HG03521 (cell line): ENCODE measurements around the gene TRAPPC12.
"Not testable (repeated sequence)": the region's sequence is repeated elsewhere in the genome, so short reads cannot be mapped to it uniquely, and the experiment has no call there.

Source experiments
- ATAC-seq: cut with Tn5 transposase; IDR thresholded peaks from one replicate; pipeline ENCODE4 v1.9.1; 2021; ENCODE audit warnings: mild to moderate bottlenecking, moderate library complexity; ENCODE audit not compliant: unreplicated experiment

TRAPPC12 gene

GRCh38 chr2:3498783-3499394 lies 119.4 kb downstream of the TRAPPC12 start:
- no peak for ATAC-seq

- no peak for ATAC-seq
Observed at GRCh38 chr2:3500326-3500899, 120.9 kb downstream of the TRAPPC12 start.

- no peak for ATAC-seq
Observed at GRCh38 chr2:3503046-3503445, 123.6 kb downstream of the TRAPPC12 start.

GRCh38 chr2:3503483-3503882 lies 124.0 kb downstream of the TRAPPC12 start:
- no peak for ATAC-seq

GRCh38 chr2:3504741-3505140 lies 125.2 kb downstream of the TRAPPC12 start:
- no peak for ATAC-seq

- ATAC-seq, result no peak
Observed at GRCh38 chr2:3505771-3506170, 126.3 kb downstream of the TRAPPC12 start.

- no peak for ATAC-seq
Observed at GRCh38 chr2:3512086-3512485, 132.6 kb downstream of the TRAPPC12 start.

GRCh38 chr2:3513026-3513810 lies 133.7 kb downstream of the TRAPPC12 start:
- no peak for ATAC-seq

GRCh38 chr2:3515438-3515837 lies 135.9 kb downstream of the TRAPPC12 start:
- not testable (repeated sequence) for ATAC-seq

GRCh38 chr2:3516831-3517230 lies 137.3 kb downstream of the TRAPPC12 start:
- ATAC-seq, result no peak

GRCh38 chr2:3517948-3518495 lies 138.5 kb downstream of the TRAPPC12 start:
- ATAC-seq, result no peak

- peak; percentile 76 for ATAC-seq
Observed at GRCh38 chr2:3518496-3519254, 139.2 kb downstream of the TRAPPC12 start.

GRCh38 chr2:3519255-3520205 lies 140.0 kb downstream of the TRAPPC12 start, which contains the start of gene ADI1:
TSS of gene ADI1 (minus strand) at chr2:3519531. CDS start at chr2:3519487, 44 bp downstream.
- peak; percentile 51 for ATAC-seq

- ATAC-seq, result no peak
Observed at GRCh38 chr2:3520591-3520990, 141.1 kb downstream of the TRAPPC12 start.

- ATAC-seq, result no peak
Observed at GRCh38 chr2:3522961-3523421, 143.5 kb downstream of the TRAPPC12 start.

GRCh38 chr2:3523551-3524041 lies 144.1 kb downstream of the TRAPPC12 start:
- ATAC-seq, result no peak

- no peak for ATAC-seq
Observed at GRCh38 chr2:3526871-3527270, 147.4 kb downstream of the TRAPPC12 start.

GRCh38 chr2:3527886-3528785 lies 148.6 kb downstream of the TRAPPC12 start:
- peak; percentile 44 for ATAC-seq
